GM12878 (cell line): ENCODE measurements around the gene INHA. TPM values are rescaled to one million over a fixed set of nuclear protein-coding genes. Genes with fewer than 3 reads are reported as not detected.

Experiments used
- ATAC-seq: fragments of 200-7000 bp; cut with Tn5 transposase; 3 replicates; pipeline ENCODE4 v1.9.1; 2020; ENCODE audit warnings: mild to moderate bottlenecking, moderate library complexity
- BruUV-seq: library from RNA; stranded (reverse); fragments of 400-500 nt; replicated peaks from 2 replicates; lab custom pipeline; 2021; lab: Mats Ljungman, UMichigan
- CTCF ChIA-PET: fragments of 300-600 bp; sonication (Branson Sonifier 250); formaldehyde crosslinking; extraction: SDS; loops from one replicate; lab custom pipeline; 2021; ENCODE audit warnings: inconsistent platforms; lab: Yijun Ruan, JAX
- POLR2A ChIA-PET: fragments of 350-600 bp; formaldehyde crosslinking; extraction: SDS; loops from one replicate; lab custom pipeline; 2021; ENCODE audit warnings: inconsistent platforms; lab: Charles Lee
- RAD21 ChIA-PET: fragments of 300-600 bp; sonication (Branson Sonifier 250); formaldehyde crosslinking; loops from one replicate; lab custom pipeline; 2023; ENCODE audit warnings: antibody characterized with exemption; ENCODE audit not compliant: unreplicated experiment; lab: Charles Lee
- SMC1A ChIA-PET: fragments of 300-600 bp; sonication (Branson Sonifier 250); formaldehyde crosslinking; loops from one replicate; lab custom pipeline; 2023; ENCODE audit not compliant: unreplicated experiment, uncharacterized antibody; lab: Charles Lee
- DNase-seq: peaks from one replicate; pipeline ENCODE4 v3.0.0-alpha.2; 2011; ENCODE audit warnings: low read depth, low spot score
- FAIRE-seq: peaks from 3 replicates; lab custom pipeline; 2011; peaks lifted over from hg19 to GRCh38; lab: Jason Lieb, UNC
- H2AFZ ChIP-seq: 2 replicates; pipeline ENCODE4 v1.6.0; 2011; ENCODE audit warnings: low read depth, low read length, control low read depth; ENCODE audit not compliant: control insufficient read depth
- H3K27ac ChIP-seq: 2 replicates; pipeline ENCODE4 v1.5.1; 2011; ENCODE audit warnings: control low read depth; ENCODE audit not compliant: control insufficient read depth, insufficient read depth
- H3K27me3 ChIP-seq, 2 experiments: replicated peaks in 1 of 2; 2 replicates each; pipeline versions ENCODE4 v1.6.0 to v1.6.1; 2011; ENCODE audit warnings: low read length in 1 of 2; ENCODE audit not compliant: control insufficient read depth in 2 of 2, insufficient read depth in 2 of 2
- H3K36me3 ChIP-seq, 2 experiments: 2 replicates each; pipeline ENCODE4 v1.5.1; 2011; ENCODE audit warnings: low read length in 1 of 2; ENCODE audit not compliant: control insufficient read depth in 2 of 2, insufficient read depth in 2 of 2
- H3K4me1 ChIP-seq: 2 replicates; pipeline ENCODE4 v1.6.1; 2011; ENCODE audit warnings: mild to moderate bottlenecking, low read length, moderate library complexity, mixed read lengths; ENCODE audit not compliant: control insufficient read depth, insufficient read depth
- H3K4me2 ChIP-seq: 2 replicates; pipeline ENCODE4 v1.6.0; 2011; ENCODE audit warnings: control low read depth; ENCODE audit not compliant: control insufficient read depth, insufficient read depth
- H3K4me3 ChIP-seq: fragments of 200-600 bp; sonication (generic); 2 replicates; pipeline ENCODE4 v1.5.1; 2016
- H3K79me2 ChIP-seq: 2 replicates; pipeline ENCODE4 v1.6.0; 2011; ENCODE audit warnings: low read length; ENCODE audit not compliant: control insufficient read depth, insufficient read depth
- H3K9ac ChIP-seq: 2 replicates; pipeline ENCODE4 v1.8.0; 2011; ENCODE audit warnings: low read length, control low read depth, mixed read lengths; ENCODE audit not compliant: control insufficient read depth, insufficient read depth
- H3K9me3 ChIP-seq: replicated peaks from 3 replicates; pipeline ENCODE4 v1.5.1; 2011; ENCODE audit warnings: mild to moderate bottlenecking, low read length; ENCODE audit not compliant: control insufficient read depth, insufficient read depth
- H4K20me1 ChIP-seq: 2 replicates; pipeline ENCODE4 v1.6.0; 2011; ENCODE audit not compliant: control insufficient read depth, insufficient read depth
- CEBPZ ChIP-seq: fragments of 150-350 bp; IDR thresholded peaks from 2 replicates; pipeline ENCODE4 v1.6.1; 2016; ENCODE audit warnings: low read depth, low read length
- ETV6 ChIP-seq, 2 experiments: fragments of 450-650 bp in 1 of 2; IDR thresholded peaks in 1 of 2; conservative IDR thresholded peaks in 1 of 2; 2 replicates each; pipeline ENCODE4 v1.6.1; 2014; ENCODE audit warnings: antibody characterized with exemption in 1 of 2, borderline replicate concordance in 1 of 2, low read depth in 1 of 2, mild to moderate bottlenecking in 1 of 2, moderate library complexity in 1 of 2
- FOXM1 ChIP-seq: IDR thresholded peaks from 2 replicates; pipeline ENCODE4 v1.6.1; 2012; ENCODE audit warnings: low read depth, mild to moderate bottlenecking, inconsistent platforms, low read length, moderate library complexity
- GABPA ChIP-seq: IDR thresholded peaks from 2 replicates; pipeline ENCODE4 v1.6.1; 2014; ENCODE audit warnings: antibody characterized with exemption, low read depth, mild to moderate bottlenecking, inconsistent platforms
- HSF1 ChIP-seq: fragments of 150-350 bp; IDR thresholded peaks from 2 replicates; pipeline ENCODE4 v1.6.1; 2014; ENCODE audit warnings: mild to moderate bottlenecking, low read depth, low read length
- IRF3 ChIP-seq: fragments of 450-650 bp; IDR thresholded peaks from 2 replicates; pipeline ENCODE4 v1.6.1; 2014; ENCODE audit warnings: mild to moderate bottlenecking
- LARP7 ChIP-seq: fragments of 450-650 bp; IDR thresholded peaks from 2 replicates; pipeline ENCODE4 v1.6.1; 2017; ENCODE audit warnings: mild to moderate bottlenecking
- MEF2A ChIP-seq: IDR thresholded peaks from 2 replicates; pipeline ENCODE4 v1.6.1; 2011; ENCODE audit warnings: low read depth, mild to moderate bottlenecking, low read length, moderate library complexity; ENCODE audit not compliant: insufficient read depth
- NFIC ChIP-seq: IDR thresholded peaks from 2 replicates; pipeline ENCODE4 v1.6.1; 2012; ENCODE audit warnings: low read depth, mild to moderate bottlenecking, inconsistent platforms, low read length, moderate library complexity
- NFYA ChIP-seq: IDR thresholded peaks from 2 replicates; pipeline ENCODE4 v1.6.1; 2011; ENCODE audit warnings: low read depth, mild to moderate bottlenecking, low read length, improper control_type of control experiment, borderline replicate concordance
- POLR2AphosphoS5 ChIP-seq: IDR thresholded peaks from 2 replicates; pipeline ENCODE4 v1.6.1; 2011; ENCODE audit warnings: mild to moderate bottlenecking, low read length, inconsistent platforms
- RBBP5 ChIP-seq: fragments of 200-600 bp; sonication (generic); conservative IDR thresholded peaks from 2 replicates; pipeline ENCODE4 v1.6.1; 2016
- RCOR1 ChIP-seq: conservative IDR thresholded peaks from 2 replicates; pipeline ENCODE4 v1.6.1; 2012; ENCODE audit warnings: low read depth, low read length, improper control_type of control experiment
- SMARCA5 ChIP-seq: fragments of 450-650 bp; IDR thresholded peaks from 2 replicates; pipeline ENCODE4 v1.6.1; 2017; ENCODE audit warnings: mild to moderate bottlenecking
- SREBF1 ChIP-seq: IDR thresholded peaks from 2 replicates; pipeline ENCODE4 v1.6.1; 2012; ENCODE audit warnings: mild to moderate bottlenecking, low read length
- TBL1XR1 ChIP-seq: IDR thresholded peaks from 2 replicates; pipeline ENCODE4 v1.6.1; 2012; ENCODE audit warnings: low read depth, low read length, improper control_type of control experiment
- TCF3 ChIP-seq: IDR thresholded peaks from 2 replicates; pipeline ENCODE4 v1.6.1; 2012; ENCODE audit warnings: low read depth, mild to moderate bottlenecking, low read length, borderline replicate concordance; ENCODE audit not compliant: insufficient read depth
- ZNF622 ChIP-seq: fragments of 450-650 bp; IDR thresholded peaks from 2 replicates; pipeline ENCODE4 v1.6.1; 2017; ENCODE audit warnings: mild to moderate bottlenecking, inconsistent platforms
- WGBS: methylation state at CpG from one replicate; pipeline ENCODE4 v1.1.6; 2016; ENCODE audit warnings: low lambda C conversion rate; ENCODE audit not compliant: insufficient replicate concordance, insufficient coverage; ENCODE audit errors: missing lambda C conversion rate; 5-methylcytosine and 5-hydroxymethylcytosine counted together
- in situ Hi-C: fragments of 300-500 bp; cut with MboI; formaldehyde crosslinking; loops from 9 replicates; pipeline ENCODE4 v1.14.3; 2018; ENCODE audit warnings: mixed read lengths
- intact Hi-C: fragments of 100-400 bp; cut with micrococcal nuclease; formaldehyde crosslinking; loops from one replicate; pipeline ENCODE4 v1.14.2; 2022; ENCODE audit not compliant: unreplicated experiment
- polyA plus RNA-seq, 11 experiments: library from polyadenylated mRNA; depleted of rRNA in 4 of 11; unstranded in 6 of 11; stranded (reverse) in 5 of 11; fragments of >200 nt; fragmentation: Nextera tagmentation in 4 of 11; fragmentation: Illumina TruSeq in 1 of 11; extraction: Ambion mirVana in 4 of 11; extraction: Trizol in 1 of 11; gene quantifications; 1 replicate in 1 of 11; 2 replicates in 10 of 11; pipeline versions ENCODE4 v1.2.1 to v1.2.3, GENCODE V29; 2011 to 2016; ENCODE audit warnings: inconsistent platforms in 2 of 11, missing spikeins in 2 of 11, low read depth in 1 of 11
- total RNA-seq, 4 experiments: library from RNA; depleted of rRNA in 3 of 4; stranded (reverse); fragments of >200 nt in 3 of 4; fragmentation: Illumina TruSeq in 1 of 4; extraction: Trizol in 1 of 4; gene quantifications; 2 replicates each; pipeline versions ENCODE4 v1.2.1 to v1.2.3, GENCODE V29; 2013 to 2021

INHA gene
- total and polyA plus RNA-seq, 10 of the 15 experiments (the other 5 are each of a cell fraction or from before 2014, with no cell fraction given), result not detected

- Histone ChIP-seq H3K36me3 (peaks cover 6 to 12% of the 10 kb centered on the region in 2 experiments; a peak in 3 of 4 replicates), H3K4me2 (no peak overlapping the region), H3K9me3 (no peaks in the 10 kb centered on the region), H3K27ac (no peak overlapping the region), H3K4me3 (no peak overlapping the region), H3K79me2 (no peaks in the 10 kb centered on the region), H3K27me3 (no peaks in the 10 kb centered on the region), H3K9ac (no peak overlapping the region), H4K20me1 (no peaks in the 10 kb centered on the region), H2AFZ (no peak overlapping the region), H3K4me1 (0 out of 2 replicates have a peak, but pooled peaks cover 4% of the 10 kb centered on the region)
- POLR2A ChIA-PET, result no interaction called here
- WGBS, result 97% methylated on average over 9 of the region's 15 CpGs
- FAIRE-seq, result no peak
- no TSS peak for BruUV-seq
- no peak for ATAC-seq
- RAD21 ChIA-PET, result interaction anchor here (0.6 kb wide), 1 partner anchor 79 kb away, joined by 3 read pairs; no protein-coding TSS in a partner anchor
- intact Hi-C loops, result no loop called here
- in situ Hi-C loops, result no loop called here
- TF ChIP-seq HSF1 (no peak), NFYA (no peak), LARP7 (no peak), MEF2A (no peak), FOXM1 (no peak), RCOR1 (no peak), TCF3 (no peak), ZNF622 (no peak), SMARCA5 (no peak), TBL1XR1 (no peak), POLR2AphosphoS5 (no peak), IRF3 (no peak), CEBPZ (no peak), RBBP5 (no peak), SREBF1 (no peak), GABPA (no peak), NFIC (no peak), ETV6 (conservative IDR thresholded peaks at IDR 0.05 in 1 of 2, IDR thresholded peaks at IDR 0.05 in 1 of 2; ENCODE audit: borderline replicate concordance in 1 of 2, low read depth in 1 of 2) (no peak)
- CTCF ChIA-PET, result no interaction called here
- SMC1A ChIA-PET, result no interaction called here
- no peak for DNase-seq
Observed at GRCh38 chr2:219607931-219608330, 35.8 kb downstream of the INHA start.
